ENCODE measurements around the gene SLC35D1. TPM values are rescaled to one million over a fixed set of nuclear protein-coding genes. Genes with fewer than 3 reads are reported as not detected.

The SLC35D1 gene
- total RNA-seq, 1 experiment from 2014 or later, result 3.8 TPM

- Histone ChIP-seq H3K14ac (ENCODE audit: insufficient read depth, low read length) (no peak overlapping the region), H3K27ac (ENCODE audit: insufficient read length, low read depth, low read length) (no peak overlapping the region), H2AK5ac (ENCODE audit: insufficient read length, low read length) (no peak overlapping the region), H2AFZ (ENCODE audit: low read length) (no peak overlapping the region), H2BK20ac (ENCODE audit: low read depth, low read length, poor library complexity, severe bottlenecking) (no peak overlapping the region), H4K8ac (replicated peaks; ENCODE audit: insufficient read length, low read depth, low read length) (no peak overlapping the region), H2BK120ac (ENCODE audit: low read depth, low read length, poor library complexity, severe bottlenecking) (no peak overlapping the region), H2BK15ac (ENCODE audit: low read depth, low read length) (no peak overlapping the region), H3K23me2 (ENCODE audit: insufficient read length, low read depth, low read length, poor library complexity, severe bottlenecking) (no peaks in the 10 kb centered on the region), H3K79me2 (ENCODE audit: insufficient read depth, low read length) (no peaks in the 10 kb centered on the region), H3K56ac (ENCODE audit: insufficient read length, low read depth, low read length) (no peak overlapping the region), H3K9me3 (ENCODE audit: control insufficient read depth, low read depth, low read length) (no peaks in the 10 kb centered on the region), H4K5ac (ENCODE audit: insufficient read length, low read depth, low read length) (no peak overlapping the region), H3K79me1 (ENCODE audit: insufficient read depth, low read depth, low read length, poor library complexity, severe bottlenecking) (no peaks in the 10 kb centered on the region), H3K27me3 (ENCODE audit: insufficient read depth, low read length) (no peaks in the 10 kb centered on the region), H3K18ac (ENCODE audit: insufficient read length, low read depth, low read length) (no peak overlapping the region), H3K23ac (ENCODE audit: insufficient read length, low read depth, low read length) (no peak overlapping the region), H3K9ac (ENCODE audit: extremely low read depth, insufficient read length, low read length) (no peak overlapping the region), H3K4me2 (ENCODE audit: insufficient read depth, insufficient read length, low read length) (no peak overlapping the region), H3K4me1 (ENCODE audit: insufficient read depth, low read length) (no peaks in the 10 kb centered on the region; the same call in none of the 2 replicates), H2BK12ac (ENCODE audit: insufficient read length, low read depth, low read length) (no peak overlapping the region), H3T11ph (ENCODE audit: low read length) (no peak overlapping the region), H4K20me1 (ENCODE audit: control insufficient read depth, insufficient read depth, insufficient read length) (no peaks in the 10 kb centered on the region), H2BK5ac (ENCODE audit: insufficient read length, low read length) (no peak overlapping the region), H3K4ac (ENCODE audit: low read depth, low read length) (no peak overlapping the region), H4K91ac (ENCODE audit: insufficient read length, low read depth, low read length) (no peak overlapping the region)
- H3K27me3 Mint-ChIP-seq (ENCODE audit: low read depth), result no peaks in the 10 kb centered on the region
- H3K4me1 Mint-ChIP-seq, result peaks cover 10 to 15% of the 10 kb centered on the region in 2 experiments
- no peak for TF ChIP-seq CTCF (conservative IDR thresholded peaks at IDR 0.05)
- no peaks in the 10 kb centered on the region for H3K9me3 Mint-ChIP-seq
- no CpG with 5 or more reads among the region's 5 CpGs for WGBS (ENCODE audit: extremely low coverage, insufficient read length, low lambda C conversion rate)
- no peak overlapping the region; a peak in 1 of 7 replicates for H3K27ac Mint-ChIP-seq
- DNase-seq, result no peak
- no peak overlapping the region for H3K4me3 Mint-ChIP-seq
- H3K36me3 Mint-ChIP-seq (ENCODE audit: insufficient read depth in 1 of 3, low read depth in 3 of 3), result peaks cover 3 to 28% (median 9%) of the 10 kb centered on the region in 3 experiments; a peak in 6 of 7 replicates
Measured at GRCh38 chr1:67041841-67042503, 12.0 kb downstream of the SLC35D1 start.
